Endodermal cell (in vitro differentiated cells): ENCODE data around the gene BMP6. TPM values are rescaled to one million over a fixed set of nuclear protein-coding genes. Genes with fewer than 3 reads are reported as not detected.

Experiments
- DNase-seq: peaks from one replicate; pipeline ENCODE4 v3.0.0-alpha.2; 2017
- H3K27ac ChIP-seq: 2 replicates; pipeline ENCODE4 v1.5.1; 2013; ENCODE audit warnings: mild to moderate bottlenecking, low read depth, low read length, moderate library complexity
- H3K27me3 ChIP-seq: 2 replicates; pipeline ENCODE4 v1.6.1; 2013; ENCODE audit warnings: mild to moderate bottlenecking, low read length, moderate library complexity; ENCODE audit not compliant: insufficient read depth, control insufficient read depth, poor library complexity, severe bottlenecking
- H3K36me3 ChIP-seq: 2 replicates; pipeline ENCODE4 v1.7.0; 2013; ENCODE audit warnings: mild to moderate bottlenecking, low read length, moderate library complexity; ENCODE audit not compliant: control insufficient read depth, insufficient read depth
- H3K4me1 ChIP-seq: one replicate; pipeline ENCODE4 v1.7.0; 2013; ENCODE audit warnings: low read length; ENCODE audit not compliant: control insufficient read depth, insufficient read depth
- H3K4me3 ChIP-seq: 2 replicates; pipeline ENCODE4 v1.5.1; 2013; ENCODE audit warnings: mild to moderate bottlenecking, low read length, moderate library complexity
- H3K9ac ChIP-seq: 2 replicates; pipeline ENCODE4 v1.6.1; 2013; ENCODE audit warnings: mild to moderate bottlenecking, low read length, moderate library complexity; ENCODE audit not compliant: poor library complexity, severe bottlenecking; ENCODE audit errors: extremely low read depth
- H3K9me3 ChIP-seq: 2 replicates; pipeline ENCODE4 v1.6.1; 2013; ENCODE audit warnings: mild to moderate bottlenecking, low read length, moderate library complexity; ENCODE audit not compliant: control insufficient read depth
- H3K27ac Mint-ChIP-seq: 2 replicates; pipeline ENCODE4 v1.8.0; 2020; ENCODE audit warnings: mixed read lengths
- H3K27me3 Mint-ChIP-seq: 2 replicates; pipeline ENCODE4 v1.8.0; 2021; ENCODE audit warnings: mild to moderate bottlenecking, mixed read lengths; ENCODE audit not compliant: insufficient read depth
- H3K36me3 Mint-ChIP-seq: 2 replicates; pipeline ENCODE4 v1.8.0; 2020; ENCODE audit warnings: low read depth, mixed read lengths
- H3K4me1 Mint-ChIP-seq: 2 replicates; pipeline ENCODE4 v1.8.0; 2020; ENCODE audit warnings: mixed read lengths
- H3K4me3 Mint-ChIP-seq: 2 replicates; pipeline ENCODE4 v1.8.0; 2020; ENCODE audit warnings: mild to moderate bottlenecking, moderate library complexity, mixed read lengths
- H3K9me3 Mint-ChIP-seq: 2 replicates; pipeline ENCODE4 v1.8.0; 2020; ENCODE audit warnings: mild to moderate bottlenecking, mixed read lengths
- WGBS, 2 experiments: methylation state at CpG; one replicate each; pipeline versions ENCODE4 v1.1.5 to v1.1.7; 2013; ENCODE audit warnings: missing lambda C conversion rate in 2 of 2, mixed read lengths in 1 of 2; ENCODE audit not compliant: insufficient coverage in 1 of 2, insufficient read length in 1 of 2; 5-methylcytosine and 5-hydroxymethylcytosine counted together
- total RNA-seq, 2 donors: library from RNA; stranded (reverse); fragmentation: NEBNext Ultra II Directional in 1 of 2; extraction: Animal tissue kit (Norgen Biotek cat#: 25700) in 1 of 2; gene quantifications; 2 replicates in 1 of 2; 3 replicates in 1 of 2; pipeline ENCODE4 v1.2.1, GENCODE V29; 2021
- TF ChIP-seq, protein P1 (sequence below): fragments of 200-600 bp; sonication (generic); conservative IDR thresholded peaks from 2 replicates; pipeline ENCODE4 v1.5.0; 2021; ENCODE audit warnings: antibody characterized with exemption, mild to moderate bottlenecking

BMP6 gene
- total RNA-seq, 2 donors from 2014 or later: 0.62 to 0.71 TPM

DNA sequence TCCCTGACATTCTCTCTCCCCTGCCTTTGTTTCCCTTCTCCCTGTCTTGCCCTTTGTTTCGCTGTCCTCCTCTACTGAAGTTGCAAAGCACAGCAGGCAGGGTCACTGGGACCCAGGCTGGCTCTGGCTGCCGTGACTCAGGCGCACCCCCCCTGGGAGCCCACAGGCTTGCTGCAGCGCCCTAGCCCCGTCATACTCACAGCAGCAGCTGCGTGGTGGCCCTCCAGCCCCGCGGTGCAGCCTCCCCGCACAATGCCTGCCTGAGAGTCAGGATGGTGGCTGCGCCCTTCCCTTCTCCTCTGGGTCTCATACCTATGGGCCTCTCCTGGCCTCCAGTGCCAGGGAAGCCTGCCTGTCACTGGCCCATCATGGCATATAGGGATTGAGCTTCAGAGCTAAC is 143.0 kb downstream of the BMP6 start:
- H3K36me3 ChIP-seq: no peaks in the 10 kb centered on the region
- H3K9me3 ChIP-seq: peaks cover 14% of the 10 kb centered on the region
- 91 to 100% methylated on average over 2 to 10 of the region's 10 CpGs for WGBS, 2 experiments
- peaks cover 66% of the 10 kb centered on the region for H3K27me3 ChIP-seq
- DNase-seq: no peak
- H3K4me3 ChIP-seq: no peak overlapping the region
- H3K4me1 ChIP-seq: no peaks in the 10 kb centered on the region
- H3K4me3 Mint-ChIP-seq: no peak overlapping the region
- no peak overlapping the region for H3K9ac ChIP-seq
- TF ChIP-seq, protein P1, sequence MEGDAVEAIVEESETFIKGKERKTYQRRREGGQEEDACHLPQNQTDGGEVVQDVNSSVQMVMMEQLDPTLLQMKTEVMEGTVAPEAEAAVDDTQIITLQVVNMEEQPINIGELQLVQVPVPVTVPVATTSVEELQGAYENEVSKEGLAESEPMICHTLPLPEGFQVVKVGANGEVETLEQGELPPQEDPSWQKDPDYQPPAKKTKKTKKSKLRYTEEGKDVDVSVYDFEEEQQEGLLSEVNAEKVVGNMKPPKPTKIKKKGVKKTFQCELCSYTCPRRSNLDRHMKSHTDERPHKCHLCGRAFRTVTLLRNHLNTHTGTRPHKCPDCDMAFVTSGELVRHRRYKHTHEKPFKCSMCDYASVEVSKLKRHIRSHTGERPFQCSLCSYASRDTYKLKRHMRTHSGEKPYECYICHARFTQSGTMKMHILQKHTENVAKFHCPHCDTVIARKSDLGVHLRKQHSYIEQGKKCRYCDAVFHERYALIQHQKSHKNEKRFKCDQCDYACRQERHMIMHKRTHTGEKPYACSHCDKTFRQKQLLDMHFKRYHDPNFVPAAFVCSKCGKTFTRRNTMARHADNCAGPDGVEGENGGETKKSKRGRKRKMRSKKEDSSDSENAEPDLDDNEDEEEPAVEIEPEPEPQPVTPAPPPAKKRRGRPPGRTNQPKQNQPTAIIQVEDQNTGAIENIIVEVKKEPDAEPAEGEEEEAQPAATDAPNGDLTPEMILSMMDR: no peak
- no peak overlapping the region for H3K27ac Mint-ChIP-seq
- H3K4me1 Mint-ChIP-seq: peaks cover 6% of the 10 kb centered on the region
- no peak overlapping the region for H3K27ac ChIP-seq
- peaks cover 81% of the 10 kb centered on the region for H3K27me3 Mint-ChIP-seq
- H3K36me3 Mint-ChIP-seq: no peaks in the 10 kb centered on the region
- H3K9me3 Mint-ChIP-seq: peaks cover 13% of the 10 kb centered on the region

DNA sequence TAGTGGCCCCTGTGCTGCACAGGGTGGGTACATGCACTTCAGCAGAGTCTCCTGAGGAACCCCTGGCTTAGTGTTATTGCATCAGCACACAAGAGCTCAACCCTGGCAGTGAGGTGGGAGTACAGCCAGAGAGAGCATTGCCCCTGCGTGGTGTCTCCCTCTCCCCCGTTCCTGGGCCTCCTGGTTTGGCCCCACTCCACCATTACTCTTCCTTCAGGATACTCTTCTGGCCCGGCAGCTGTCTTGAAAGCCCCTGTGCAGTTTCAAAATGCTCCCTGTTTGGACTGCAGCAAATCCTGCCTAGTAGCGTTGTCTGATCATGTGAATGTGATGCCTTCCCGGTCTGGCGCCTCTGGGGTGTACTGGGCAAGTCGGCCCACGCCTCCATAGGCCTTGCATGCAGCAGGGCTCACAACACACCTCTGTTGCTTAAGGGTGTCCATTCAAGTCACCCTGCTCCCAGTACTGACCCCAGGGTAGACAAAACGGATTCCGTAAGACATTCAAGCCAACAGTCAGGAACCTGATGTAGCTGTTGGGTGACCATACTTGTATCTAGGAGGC is 152.6 kb downstream of the BMP6 start:
- H3K36me3 Mint-ChIP-seq: peaks cover 18% of the 10 kb centered on the region
- no peak for DNase-seq
- 93% methylated on average over 10 of the region's 10 CpGs for WGBS, 2 experiments
- Histone ChIP-seq H3K4me1 (no peaks in the 10 kb centered on the region), H3K36me3 (peaks cover 23% of the 10 kb centered on the region), H3K9ac (no peak overlapping the region), H3K4me3 (no peak overlapping the region), H3K27ac (no peak overlapping the region), H3K27me3 (peaks cover 57% of the 10 kb centered on the region), H3K9me3 (peaks cover 1% of the 10 kb centered on the region)
- H3K27ac Mint-ChIP-seq: no peak overlapping the region
- TF ChIP-seq, protein P1: no peak
- H3K4me1 Mint-ChIP-seq: no peaks in the 10 kb centered on the region
- no peak overlapping the region for H3K4me3 Mint-ChIP-seq
- peaks cover 8% of the 10 kb centered on the region for H3K9me3 Mint-ChIP-seq
- H3K27me3 Mint-ChIP-seq: peaks cover 62% of the 10 kb centered on the region

DNA sequence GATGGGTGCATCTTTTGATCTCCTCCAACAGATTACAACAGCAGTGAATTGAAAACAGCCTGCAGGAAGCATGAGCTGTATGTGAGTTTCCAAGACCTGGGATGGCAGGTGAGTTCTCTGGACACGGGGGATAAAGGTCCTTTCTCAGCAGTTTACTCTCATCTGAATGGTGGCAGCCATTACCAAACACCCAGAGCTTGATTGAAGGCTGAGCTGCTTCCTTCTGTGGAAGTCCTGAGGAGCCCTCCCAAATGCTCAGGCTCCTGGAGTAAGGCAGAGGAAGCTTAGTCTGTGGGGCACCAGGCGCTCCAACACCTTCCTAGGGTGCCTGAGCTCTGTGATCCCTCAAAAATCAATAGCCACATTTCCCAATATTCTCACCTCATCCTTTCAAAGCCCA is 153.1 kb downstream of the BMP6 start:
- 90 to 100% methylated on average over 1 to 2 of the region's 2 CpGs for WGBS, 2 experiments
- Mint-ChIP-seq H3K9me3 (peaks cover 2% of the 10 kb centered on the region), H3K27me3 (peaks cover 62% of the 10 kb centered on the region), H3K36me3 (peaks cover 23% of the 10 kb centered on the region), H3K4me3 (no peak overlapping the region), H3K27ac (no peak overlapping the region), H3K4me1 (no peaks in the 10 kb centered on the region)
- TF ChIP-seq, protein P1: no peak
- no peak overlapping the region for H3K4me3 ChIP-seq
- peaks cover 56% of the 10 kb centered on the region for H3K27me3 ChIP-seq
- no peaks in the 10 kb centered on the region for H3K4me1 ChIP-seq
- no peak overlapping the region for H3K27ac ChIP-seq
- H3K36me3 ChIP-seq: peaks cover 28% of the 10 kb centered on the region
- no peaks in the 10 kb centered on the region for H3K9me3 ChIP-seq
- no peak for DNase-seq
- no peak overlapping the region for H3K9ac ChIP-seq
